Subcutaneous abdominal adipose tissue (tissue), 5 donors: ENCODE measurements around the gene GPC5.

ENCODE experiments used
- H3K27ac ChIP-seq: one replicate; pipeline ENCODE4 v1.7.0; 2013; ENCODE audit warnings: low read depth, mild to moderate bottlenecking, inconsistent platforms, low read length, moderate library complexity
- H3K27me3 ChIP-seq, 5 donors: one replicate each; pipeline ENCODE4 v1.7.0; 2013; ENCODE audit warnings: low read length in 5 of 5, inconsistent platforms in 1 of 5; ENCODE audit not compliant: control insufficient read depth in 5 of 5, insufficient read depth in 4 of 5
- H3K36me3 ChIP-seq, 5 donors: one replicate each; pipeline ENCODE4 v1.7.0; 2013; ENCODE audit warnings: low read length in 5 of 5; ENCODE audit not compliant: control insufficient read depth in 5 of 5, insufficient read depth in 5 of 5
- H3K4me1 ChIP-seq, 5 donors: one replicate each; pipeline ENCODE4 v1.7.0; 2013; ENCODE audit warnings: low read length in 5 of 5, mild to moderate bottlenecking in 3 of 5, moderate library complexity in 1 of 5; ENCODE audit not compliant: control insufficient read depth in 5 of 5, insufficient read depth in 5 of 5
- H3K4me3 ChIP-seq, 5 donors: one replicate each; pipeline ENCODE4 v1.7.0; 2013; ENCODE audit warnings: low read length in 5 of 5, low read depth in 1 of 5
- H3K9ac ChIP-seq, 5 donors: one replicate each; pipeline ENCODE4 v1.7.0; 2013; ENCODE audit warnings: low read length in 5 of 5, mild to moderate bottlenecking in 4 of 5, moderate library complexity in 3 of 5
- H3K9me3 ChIP-seq, 5 donors: one replicate each; pipeline ENCODE4 v1.7.0; 2013; ENCODE audit warnings: low read length in 5 of 5; ENCODE audit not compliant: control insufficient read depth in 5 of 5
- donor health status: healthy.
- donor health status: healthy.
- donor health status: healthy.
- donor health status: healthy.
- donor health status: healthy.

The GPC5 gene

GRCh38 chr13:91355826-91356710 is 42.4 kb upstream of the GPC5 start:
- Histone ChIP-seq H3K4me1 (no peaks in the 10 kb centered on the region), H3K27ac (no peak overlapping the region), H3K27me3 (no peaks in the 10 kb centered on the region), H3K9ac (no peak overlapping the region), H3K9me3 (no peaks in the 10 kb centered on the region), H3K36me3 (peaks cover 4 to 32% (median 15%) of the 10 kb centered on the region in 5 donors), H3K4me3 (no peak overlapping the region)

- Histone ChIP-seq H3K27me3 (no peaks in the 10 kb centered on the region), H3K9ac (no peak overlapping the region), H3K27ac (no peak overlapping the region), H3K4me3 (no peak overlapping the region), H3K9me3 (no peaks in the 10 kb centered on the region), H3K4me1 (no peaks in the 10 kb centered on the region), H3K36me3 (peaks cover 3 to 30% (median 13%) of the 10 kb centered on the region in 5 donors)
These were observed 41.4 kb upstream of the GPC5 start for GRCh38 chr13:91356919-91357612.

- Histone ChIP-seq H3K4me1 (no peaks in the 10 kb centered on the region), H3K27ac (no peak overlapping the region), H3K4me3 (no peak overlapping the region), H3K27me3 (no peaks in the 10 kb centered on the region), H3K9ac (no peak overlapping the region), H3K9me3 (no peaks in the 10 kb centered on the region), H3K36me3 (peaks cover 3 to 29% (median 11%) of the 10 kb centered on the region in 5 donors)
These were observed 40.6 kb upstream of the GPC5 start for GRCh38 chr13:91357613-91358386.

GRCh38 chr13:91358387-91358782 is 40.0 kb upstream of the GPC5 start:
- Histone ChIP-seq H3K4me1 (no peaks in the 10 kb centered on the region), H3K9me3 (no peaks in the 10 kb centered on the region)

GRCh38 chr13:91359111-91359510 is 39.3 kb upstream of the GPC5 start:
- Histone ChIP-seq H3K9me3 (no peaks in the 10 kb centered on the region), H3K4me1 (no peaks in the 10 kb centered on the region), H3K9ac (no peak overlapping the region), H3K27me3 (no peaks in the 10 kb centered on the region), H3K27ac (no peak overlapping the region), H3K36me3 (peaks cover 0 to 25% (median 7%) of the 10 kb centered on the region in 5 donors), H3K4me3 (no peak overlapping the region)

More at GRCh38 chr13:91358387-91358782, 40.0 kb upstream of the GPC5 start:
- no peaks in the 10 kb centered on the region for H3K27me3 ChIP-seq
- no peak overlapping the region for H3K4me3 ChIP-seq
- no peak overlapping the region for H3K27ac ChIP-seq
- peaks cover 3 to 29% (median 11%) of the 10 kb centered on the region in 5 donors for H3K36me3 ChIP-seq
- no peak overlapping the region for H3K9ac ChIP-seq

GRCh38 chr13:91359631-91360030 is 38.8 kb upstream of the GPC5 start:
- Histone ChIP-seq H3K9ac (no peak overlapping the region), H3K36me3 (peaks cover 0 to 20% (median 6%) of the 10 kb centered on the region in 5 donors), H3K27me3 (no peaks in the 10 kb centered on the region), H3K4me1 (no peaks in the 10 kb centered on the region), H3K4me3 (no peak overlapping the region), H3K27ac (no peak overlapping the region), H3K9me3 (no peaks in the 10 kb centered on the region)

GRCh38 chr13:91360246-91360751 is 38.1 kb upstream of the GPC5 start:
- H3K4me1 ChIP-seq: no peaks in the 10 kb centered on the region
- no peak overlapping the region for H3K9ac ChIP-seq

GRCh38 chr13:91361755-91362271 is 36.6 kb upstream of the GPC5 start:
- no peaks in the 10 kb centered on the region for H3K27me3 ChIP-seq
- peaks cover 0 to 7% (median 0%) of the 10 kb centered on the region in 5 donors for H3K36me3 ChIP-seq
- no peak overlapping the region for H3K4me3 ChIP-seq
- H3K4me1 ChIP-seq: no peaks in the 10 kb centered on the region
- H3K9ac ChIP-seq: no peak overlapping the region
- H3K27ac ChIP-seq: no peak overlapping the region
- no peaks in the 10 kb centered on the region for H3K9me3 ChIP-seq

More at GRCh38 chr13:91360246-91360751, 38.1 kb upstream of the GPC5 start:
- H3K27ac ChIP-seq: no peak overlapping the region
- no peak overlapping the region for H3K4me3 ChIP-seq
- no peaks in the 10 kb centered on the region for H3K9me3 ChIP-seq
- no peaks in the 10 kb centered on the region for H3K27me3 ChIP-seq
- peaks cover 0 to 16% (median 0%) of the 10 kb centered on the region in 5 donors for H3K36me3 ChIP-seq

- H3K4me3 ChIP-seq: no peak overlapping the region
- H3K4me1 ChIP-seq: no peaks in the 10 kb centered on the region
- H3K27me3 ChIP-seq: no peaks in the 10 kb centered on the region
- H3K27ac ChIP-seq: no peak overlapping the region
- no peak overlapping the region for H3K9ac ChIP-seq
- H3K36me3 ChIP-seq: no peaks in the 10 kb centered on the region
- no peaks in the 10 kb centered on the region for H3K9me3 ChIP-seq
These were observed 35.5 kb upstream of the GPC5 start for GRCh38 chr13:91362908-91363307.
